Measurements from ENCODE around the gene AGPAT1. TPM values are rescaled to one million over a fixed set of nuclear protein-coding genes. Genes with fewer than 3 reads are reported as not detected.

AGPAT1 gene
- total and polyA plus RNA-seq, 10 of the 15 experiments (the other 5 are each of a cell fraction or from before 2014, with no cell fraction given) = 13.9 to 39.5 (median 24.7) TPM

GRCh38 chr6:32181148-32181702 is 5.3 kb upstream of the AGPAT1 start:
- Histone ChIP-seq H3K79me2 (ENCODE audit: control insufficient read depth, insufficient read depth, low read length) (peaks cover 10% of the 10 kb centered on the region), H2AFZ (ENCODE audit: control insufficient read depth, low read depth, low read length) (no peak overlapping the region), H3K4me1 (ENCODE audit: control insufficient read depth, insufficient read depth, low read length) (peaks cover 8% of the 10 kb centered on the region), H3K36me3 (ENCODE audit: control insufficient read depth in 2 of 2, insufficient read depth in 2 of 2, low read length in 1 of 2) (peaks cover 4 to 5% of the 10 kb centered on the region in 2 experiments; a peak in 3 of 4 replicates), H3K27me3 (replicated peaks in 1 of 2; ENCODE audit: control insufficient read depth in 2 of 2, insufficient read depth in 2 of 2, low read length in 1 of 2) (no peaks in the 10 kb centered on the region), H3K9me3 (replicated peaks; ENCODE audit: control insufficient read depth, insufficient read depth, low read length) (no peaks in the 10 kb centered on the region), H3K27ac (ENCODE audit: control insufficient read depth, insufficient read depth) (no peak overlapping the region), H3K4me2 (ENCODE audit: control insufficient read depth, insufficient read depth) (no peak overlapping the region), H4K20me1 (ENCODE audit: control insufficient read depth, insufficient read depth) (no peaks in the 10 kb centered on the region), H3K9ac (ENCODE audit: control insufficient read depth, insufficient read depth, low read length) (no peak overlapping the region), H3K4me3 (no peak overlapping the region)
- intact Hi-C loops (cut with micrococcal nuclease; ENCODE audit: unreplicated experiment) = no loop called here
- 89% methylated on average over 15 of the region's 15 CpGs for WGBS (ENCODE audit: insufficient coverage, insufficient replicate concordance, low lambda C conversion rate, missing lambda C conversion rate)
- ChIA-PET SMC1A (ENCODE audit: uncharacterized antibody, unreplicated experiment) (interaction anchor here (1.5 kb wide), 1 partner anchor 15 kb away, joined by 3 read pairs; no protein-coding TSS in a partner anchor), POLR2A (interaction anchor here (5.7 kb wide), 1 partner anchor 9 kb away, joined by 123 read pairs; the partner anchor contains the start of genes GPSM3 and PBX2), RAD21 (ENCODE audit: unreplicated experiment) (no interaction called here), CTCF (interaction anchor here (0.5 kb wide), 1 partner anchor 616 kb away, joined by 3 read pairs; no protein-coding TSS in a partner anchor)
- FAIRE-seq (no peak), ATAC-seq (no peak), DNase-seq (ENCODE audit: low read depth, low spot score) (no peak)
- in situ Hi-C loops (cut with MboI) = no loop called here
- no TSS peak for BruUV-seq (replicated peaks)
- TF ChIP-seq BCL3 (IDR thresholded peaks at IDR 0.05; ENCODE audit: borderline replicate concordance, insufficient read depth, low read depth, low read length, poor library complexity, severe bottlenecking) (no peak), KDM1A (IDR thresholded peaks at IDR 0.05; ENCODE audit: borderline replicate concordance) (no peak), POLR2AphosphoS2 (IDR thresholded peaks at IDR 0.05; ENCODE audit: low read depth, low read length) (no peak), JUNB (IDR thresholded peaks at IDR 0.05) (no peak), HDAC2 (IDR thresholded peaks at IDR 0.05) (no peak), ZNF687 (IDR thresholded peaks at IDR 0.05) (no peak), TAF1 (IDR thresholded peaks at IDR 0.05; ENCODE audit: borderline replicate concordance, low read depth, low read length) (no peak), NFYB (IDR thresholded peaks at IDR 0.05; ENCODE audit: insufficient read depth, low read depth, low read length) (no peak), MYC (IDR thresholded peaks at IDR 0.05; ENCODE audit: insufficient read depth, insufficient read length, insufficient replicate concordance, low read length, severe bottlenecking) (no peak), ZBTB33 (IDR thresholded peaks at IDR 0.05) (no peak), IRF4 (IDR thresholded peaks at IDR 0.05; ENCODE audit: low read depth, low read length) (no peak), SMAD5 (IDR thresholded peaks at IDR 0.05; ENCODE audit: low read depth) (no peak), ETV6 (conservative IDR thresholded peaks at IDR 0.05 in 1 of 2, IDR thresholded peaks at IDR 0.05 in 1 of 2; ENCODE audit: borderline replicate concordance in 1 of 2, low read depth in 1 of 2) (no peak), CTCF (IDR thresholded peaks at IDR 0.05 in 2 of 3, conservative IDR thresholded peaks at IDR 0.05 in 1 of 3; ENCODE audit: control insufficient read depth in 2 of 3, extremely low read depth in 1 of 3, insufficient read depth in 1 of 3, low read depth in 3 of 3, low read length in 3 of 3) (no peak)

Measured in GM12878 (cell line).